GM23248 (cell line): Measurements from ENCODE around the gene AK8. TPM values are rescaled to one million over a fixed set of nuclear protein-coding genes. Genes with fewer than 3 reads are reported as not detected.

Experiments
- DNase-seq: peaks from one replicate; pipeline ENCODE4 v3.0.0-alpha.2; 2015
- H2AFZ ChIP-seq: fragments of 200-600 bp; sonication (generic); 2 replicates; pipeline ENCODE4 v1.6.1; 2016; ENCODE audit warnings: antibody characterized with exemption
- H3F3A ChIP-seq: fragments of 200-600 bp; sonication (generic); 2 replicates; pipeline ENCODE4 v1.6.1; 2016; ENCODE audit warnings: mild to moderate bottlenecking, antibody characterized with exemption, mixed run types; ENCODE audit not compliant: insufficient read depth
- H3K27ac ChIP-seq: fragments of 200-600 bp; sonication (generic); 2 replicates; pipeline ENCODE4 v1.5.1; 2016; ENCODE audit warnings: mild to moderate bottlenecking
- H3K27me3 ChIP-seq: fragments of 200-600 bp; sonication (generic); replicated peaks from 2 replicates; pipeline ENCODE4 v1.6.1; 2016; ENCODE audit warnings: mild to moderate bottlenecking; ENCODE audit not compliant: insufficient read depth
- H3K36me3 ChIP-seq: fragments of 200-600 bp; sonication (generic); 2 replicates; pipeline ENCODE4 v1.6.1; 2016; ENCODE audit warnings: low read depth, mild to moderate bottlenecking
- H3K4me1 ChIP-seq: fragments of 200-600 bp; sonication (generic); 2 replicates; pipeline ENCODE4 v1.6.1; 2016; ENCODE audit warnings: mild to moderate bottlenecking; ENCODE audit not compliant: insufficient read depth
- H3K4me2 ChIP-seq: fragments of 200-600 bp; sonication (generic); one replicate; pipeline ENCODE4 v1.6.1; 2016; ENCODE audit warnings: mild to moderate bottlenecking; ENCODE audit not compliant: unreplicated experiment
- H3K4me3 ChIP-seq: fragments of 200-600 bp; sonication (generic); 2 replicates; pipeline ENCODE4 v1.5.1; 2016; ENCODE audit warnings: mild to moderate bottlenecking
- H3K79me2 ChIP-seq: fragments of 200-600 bp; sonication (generic); 2 replicates; pipeline ENCODE4 v1.6.1; 2016; ENCODE audit warnings: mild to moderate bottlenecking; ENCODE audit not compliant: insufficient read depth
- H3K9ac ChIP-seq: fragments of 200-600 bp; sonication (generic); 2 replicates; pipeline ENCODE4 v1.6.1; 2016; ENCODE audit warnings: mild to moderate bottlenecking
- H3K9me2 ChIP-seq: fragments of 200-600 bp; sonication (generic); 2 replicates; pipeline ENCODE4 v1.6.1; 2016; ENCODE audit warnings: mixed run types, mild to moderate bottlenecking, moderate library complexity; ENCODE audit not compliant: insufficient read depth
- H3K9me3 ChIP-seq: fragments of 200-600 bp; sonication (generic); one replicate; pipeline ENCODE4 v1.6.1; 2017; ENCODE audit warnings: low read depth
- H4K20me1 ChIP-seq: fragments of 200-600 bp; sonication (generic); 2 replicates; pipeline ENCODE4 v1.6.0; 2016; ENCODE audit not compliant: insufficient read depth
- EZH2 ChIP-seq: fragments of 200-600 bp; sonication (generic); IDR thresholded peaks from 2 replicates; pipeline ENCODE4 v1.6.1; 2018; ENCODE audit warnings: antibody characterized with exemption, mild to moderate bottlenecking; ENCODE audit not compliant: insufficient read depth, poor library complexity, severe bottlenecking
- EZH2phosphoT487 ChIP-seq: fragments of 200-600 bp; sonication (generic); IDR thresholded peaks from 2 replicates; pipeline ENCODE4 v1.6.1; 2018; ENCODE audit warnings: antibody characterized with exemption, moderate library complexity, mild to moderate bottlenecking, low read depth; ENCODE audit not compliant: insufficient read depth
- whole genome bisulfite sequencing, 2 experiments: methylation state at CpG; one replicate each; pipeline ENCODE4 v1.1.6; 2015 to 2017; ENCODE audit warnings: low lambda C conversion rate in 2 of 2, low coverage in 1 of 2; ENCODE audit errors: missing lambda C conversion rate in 2 of 2; 5-methylcytosine and 5-hydroxymethylcytosine counted together
- in situ Hi-C: fragments of 300-500 bp; cut with MboI; formaldehyde crosslinking; loops from 2 replicates; pipeline ENCODE4 v1.15.0; 2020
- polyA plus RNA-seq: library from polyadenylated mRNA; unstranded; fragments of >200 nt; fragmentation: Nextera tagmentation; extraction: Ambion mirVana; gene quantifications from 2 replicates; pipeline ENCODE4 v1.2.1, GENCODE V29; 2016
- total RNA-seq: library from RNA; depleted of rRNA; stranded (reverse); fragments of >200 nt; shearing (Covaris generic); gene quantifications from 2 replicates; pipeline ENCODE4 v1.2.3, GENCODE V29; 2014

Gene AK8
- total and polyA plus RNA-seq, 2 experiments from 2014 or later = 0.32 to 0.89 TPM

DNA sequence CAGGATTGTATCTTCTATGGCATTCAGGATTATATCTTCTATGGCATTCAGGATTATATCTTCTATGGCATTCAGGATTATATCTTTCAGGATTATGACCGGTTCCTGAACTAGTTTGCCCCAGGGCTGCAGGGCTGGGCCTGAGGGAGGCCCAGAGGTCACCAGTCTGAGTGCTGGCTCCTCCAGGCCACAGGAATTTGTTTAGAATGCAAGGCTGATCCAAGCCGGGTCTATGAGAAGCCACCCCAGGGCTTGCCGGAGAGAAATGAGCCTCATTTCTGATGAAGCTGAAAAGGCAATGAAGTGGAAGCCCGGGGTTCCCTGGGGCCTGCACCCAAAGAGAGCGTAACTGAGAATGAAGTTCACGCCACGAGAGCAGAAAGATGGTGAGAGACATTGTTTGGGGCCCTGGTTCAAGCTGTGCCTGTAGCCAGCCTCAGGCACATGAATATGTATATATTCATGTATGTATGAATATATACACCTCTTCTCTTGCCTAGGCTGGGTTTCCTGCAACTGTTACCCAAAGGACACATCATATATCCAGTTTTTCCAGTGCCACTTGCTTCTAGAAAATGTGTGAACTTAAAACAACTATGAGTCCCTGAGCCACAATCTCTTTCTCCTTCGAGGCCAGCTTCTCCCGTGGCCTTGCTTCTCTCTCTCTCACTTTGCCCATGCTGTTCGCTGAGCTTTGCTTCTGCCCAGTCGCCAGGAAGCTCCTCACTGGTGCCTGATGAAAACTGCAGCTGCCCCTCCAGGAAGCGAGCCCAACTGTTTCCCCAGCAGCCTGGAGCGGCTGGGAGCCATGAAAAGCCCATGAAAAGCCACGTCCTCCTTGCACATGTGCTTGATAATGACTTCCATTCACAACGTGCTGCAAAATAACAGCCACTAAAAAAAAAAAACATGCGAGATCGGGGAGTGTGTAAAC lies 145.5 kb downstream of the AK8 start:
- no peaks in the 10 kb centered on the region for H3K4me1 ChIP-seq
- no peak overlapping the region for H3K4me3 ChIP-seq
- no peak overlapping the region for H3K9ac ChIP-seq
- no peak for TF ChIP-seq EZH2phosphoT487
- TF ChIP-seq EZH2 = no peak
- peaks cover 22% of the 10 kb centered on the region for H3K27me3 ChIP-seq
- peak; percentile 7 for DNase-seq
- no peaks in the 10 kb centered on the region for H3K9me2 ChIP-seq
- H3K4me2 ChIP-seq = no peak overlapping the region
- H3K79me2 ChIP-seq = no peaks in the 10 kb centered on the region
- H4K20me1 ChIP-seq = no peaks in the 10 kb centered on the region
- WGBS, 2 experiments = 36 to 37% methylated on average over 17 of the region's 17 CpGs
- in situ Hi-C loops = no loop called here
- H3F3A ChIP-seq = no peaks in the 10 kb centered on the region
- H3K9me3 ChIP-seq = no peaks in the 10 kb centered on the region
- H3K36me3 ChIP-seq = no peaks in the 10 kb centered on the region
- H3K27ac ChIP-seq = no peak overlapping the region
- H2AFZ ChIP-seq = peak overlapping the region; percentile 57

- in situ Hi-C loops = no loop called here
- 69 to 75% methylated on average over 3 of the region's 3 CpGs for WGBS, 2 experiments
- Histone ChIP-seq H3K27me3 (peaks cover 24% of the 10 kb centered on the region), H3K9ac (no peak overlapping the region), H3K79me2 (no peaks in the 10 kb centered on the region), H3K9me3 (no peaks in the 10 kb centered on the region), H3F3A (no peaks in the 10 kb centered on the region), H3K36me3 (no peaks in the 10 kb centered on the region), H3K4me2 (no peak overlapping the region), H3K27ac (no peak overlapping the region), H2AFZ (no peak overlapping the region), H3K4me1 (no peaks in the 10 kb centered on the region), H3K9me2 (no peaks in the 10 kb centered on the region), H4K20me1 (no peaks in the 10 kb centered on the region), H3K4me3 (no peak overlapping the region)
- TF ChIP-seq EZH2 = no peak
- TF ChIP-seq EZH2phosphoT487 = no peak
- DNase-seq = no peak
Observed at GRCh38 chr9:132731230-132731629, 146.9 kb downstream of the AK8 start.

DNA sequence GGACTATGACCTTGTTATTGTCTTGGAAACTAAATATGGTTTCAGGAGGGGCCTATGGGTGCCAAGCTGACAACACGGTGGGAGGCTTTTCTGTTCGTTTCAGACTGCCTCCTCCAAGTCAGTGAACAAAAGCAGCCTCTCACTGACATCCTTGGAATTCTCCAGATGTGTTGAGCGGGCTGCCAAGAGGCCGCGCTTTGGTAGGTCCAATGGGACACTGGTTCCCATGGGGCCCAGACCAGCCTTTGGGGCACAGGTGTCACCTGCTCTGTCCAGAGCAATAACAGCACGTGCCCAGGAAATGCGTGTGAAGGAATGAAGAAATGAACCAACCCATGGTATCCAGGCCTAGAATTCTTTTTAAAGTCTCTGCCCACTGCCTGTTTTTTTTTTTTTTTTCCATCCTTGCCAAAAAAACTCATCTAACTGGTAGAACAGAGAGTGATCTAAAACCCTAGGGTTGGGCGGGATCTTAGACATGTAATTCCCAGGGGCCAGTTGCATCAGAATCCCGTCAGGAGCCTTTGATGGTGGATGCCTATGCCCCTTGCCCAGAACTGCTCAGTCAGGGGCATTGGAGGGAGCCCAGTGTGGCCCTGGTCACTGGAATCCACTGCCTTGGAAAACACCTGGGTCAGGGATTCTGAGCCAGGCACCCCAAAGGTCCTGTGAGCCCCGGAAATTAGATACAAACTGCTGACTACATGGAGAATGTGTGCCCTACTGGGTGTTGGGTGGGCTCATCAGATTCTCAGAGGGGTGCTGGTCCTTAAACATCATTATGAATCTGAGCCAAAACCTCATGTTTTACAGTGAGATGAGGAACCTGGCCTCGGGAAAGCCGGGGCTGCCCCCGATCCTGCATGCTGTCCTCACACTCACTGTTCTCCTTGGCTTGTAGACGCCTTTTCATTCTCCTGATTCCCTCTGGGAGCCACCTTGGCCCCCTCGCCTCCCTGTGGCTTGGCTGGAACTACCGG lies 147.7 kb downstream of the AK8 start:
- in situ Hi-C loops = no loop called here
- Histone ChIP-seq H3K9me3 (no peaks in the 10 kb centered on the region), H3K9me2 (no peaks in the 10 kb centered on the region), H3F3A (no peaks in the 10 kb centered on the region), H3K36me3 (no peaks in the 10 kb centered on the region), H3K4me1 (no peaks in the 10 kb centered on the region), H3K27me3 (peaks cover 24% of the 10 kb centered on the region), H3K27ac (no peak overlapping the region), H2AFZ (no peak overlapping the region), H3K4me2 (no peak overlapping the region), H3K79me2 (no peaks in the 10 kb centered on the region), H4K20me1 (no peaks in the 10 kb centered on the region), H3K9ac (no peak overlapping the region), H3K4me3 (no peak overlapping the region)
- 60 to 61% methylated on average over 16 of the region's 16 CpGs for WGBS, 2 experiments
- TF ChIP-seq EZH2 = no peak
- TF ChIP-seq EZH2phosphoT487 = no peak
- DNase-seq = no peak

DNA sequence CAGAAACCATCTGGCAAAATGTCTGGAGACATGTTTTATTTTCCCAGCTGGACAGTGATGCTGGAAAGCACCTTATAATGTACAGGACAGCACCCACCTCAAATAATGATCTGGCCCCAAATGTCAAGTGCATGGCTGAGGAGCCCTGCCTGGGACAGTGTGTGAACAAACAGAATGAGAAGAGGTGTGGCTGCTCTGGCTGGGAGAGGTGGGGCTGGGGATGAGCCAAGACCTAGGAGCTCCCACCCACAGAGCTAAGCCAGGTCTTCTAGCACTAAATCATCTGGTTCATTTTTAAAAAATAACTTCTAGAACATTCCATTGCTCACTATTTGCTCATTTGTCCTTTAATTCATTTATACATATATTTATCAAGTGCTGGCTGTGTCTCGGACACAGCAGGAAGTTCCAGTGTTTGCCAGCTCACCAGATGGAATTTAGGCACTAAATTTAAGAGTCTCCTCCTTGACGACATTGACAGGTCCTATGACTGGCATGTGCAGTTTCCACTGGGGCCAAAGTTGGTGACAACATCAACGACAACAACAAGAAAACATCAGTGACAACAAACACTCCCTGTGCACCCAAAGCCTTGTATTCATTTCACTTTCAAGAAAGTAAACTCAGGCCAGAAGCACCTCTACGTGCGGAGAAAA lies 148.7 kb downstream of the AK8 start:
- peaks cover 24% of the 10 kb centered on the region for H3K27me3 ChIP-seq

More for the DNA sequence above, 148.7 kb downstream of the AK8 start:
- no peak for DNase-seq
- H3K4me2 ChIP-seq = no peak overlapping the region
- no peak overlapping the region for H3K4me3 ChIP-seq
- no peaks in the 10 kb centered on the region for H3K4me1 ChIP-seq
- H4K20me1 ChIP-seq = no peaks in the 10 kb centered on the region
- no peaks in the 10 kb centered on the region for H3K9me2 ChIP-seq
- H3K9me3 ChIP-seq = no peaks in the 10 kb centered on the region
- H3K27ac ChIP-seq = no peak overlapping the region
- in situ Hi-C loops = no loop called here
- no peaks in the 10 kb centered on the region for H3F3A ChIP-seq
- no peak overlapping the region for H3K9ac ChIP-seq
- H3K36me3 ChIP-seq = no peaks in the 10 kb centered on the region
- 20 to 25% methylated on average over 5 of the region's 5 CpGs for WGBS, 2 experiments
- no peak for TF ChIP-seq EZH2
- no peak for TF ChIP-seq EZH2phosphoT487
- no peaks in the 10 kb centered on the region for H3K79me2 ChIP-seq
- H2AFZ ChIP-seq = 0 out of 2 replicates have a peak overlapping the region, but pooled peaks have one; percentile 24
